Measurements from ENCODE around the gene STX11. TPM values are rescaled to one million over a fixed set of nuclear protein-coding genes. Genes with fewer than 3 reads are reported as not detected.

STX11 gene
- total and polyA plus RNA-seq, 2 of the 13 experiments (the other 11 are each of a cell fraction or from before 2014, with no cell fraction given) = 0.03 TPM; not detected in 1

DNA sequence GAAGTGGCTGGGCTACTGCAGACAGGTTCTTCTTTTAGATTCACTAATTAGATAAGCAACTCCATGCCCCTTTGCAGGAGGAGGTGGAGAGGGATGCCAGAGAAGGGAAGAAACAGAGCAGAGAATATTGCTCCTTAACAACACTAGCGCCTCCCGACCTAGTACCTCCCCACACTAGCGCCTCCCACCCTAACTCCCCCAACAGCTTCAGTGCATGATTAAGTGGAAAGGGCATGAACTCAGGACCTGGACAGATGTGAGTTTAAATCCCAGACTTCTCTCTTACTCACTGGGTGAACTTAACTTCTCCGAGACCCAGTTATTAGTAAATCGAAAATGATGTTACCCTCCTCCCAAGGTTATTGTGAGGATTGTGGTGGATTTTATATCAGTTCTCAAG, 25.7 kb downstream of the STX11 start:
- CTCF ChIA-PET (ENCODE audit: low intra/inter-chr PET ratio, low total read pairs) = no interaction called here
- no peak overlapping the region for H3K4me3 ChIP-seq (replicated peaks in 1 of 3; ENCODE audit: insufficient read depth in 1 of 3, low read depth in 2 of 3, low read length in 3 of 3)
- in situ Hi-C loops (cut with HindIII; ENCODE audit: extremely low pct_ligation_motif_present, low pct_unique_long_range_greater_than_20kb) (no loop called here), intact Hi-C loops (cut with micrococcal nuclease; ENCODE audit: unreplicated experiment) (no loop called here)
- DNase-seq (ENCODE audit: low spot score) (no peak), FAIRE-seq (no peak), ATAC-seq (no peak)
- H4K20me1 ChIP-seq (ENCODE audit: insufficient read depth, low read length) = no peaks in the 10 kb centered on the region
- TF ChIP-seq, protein P1, sequence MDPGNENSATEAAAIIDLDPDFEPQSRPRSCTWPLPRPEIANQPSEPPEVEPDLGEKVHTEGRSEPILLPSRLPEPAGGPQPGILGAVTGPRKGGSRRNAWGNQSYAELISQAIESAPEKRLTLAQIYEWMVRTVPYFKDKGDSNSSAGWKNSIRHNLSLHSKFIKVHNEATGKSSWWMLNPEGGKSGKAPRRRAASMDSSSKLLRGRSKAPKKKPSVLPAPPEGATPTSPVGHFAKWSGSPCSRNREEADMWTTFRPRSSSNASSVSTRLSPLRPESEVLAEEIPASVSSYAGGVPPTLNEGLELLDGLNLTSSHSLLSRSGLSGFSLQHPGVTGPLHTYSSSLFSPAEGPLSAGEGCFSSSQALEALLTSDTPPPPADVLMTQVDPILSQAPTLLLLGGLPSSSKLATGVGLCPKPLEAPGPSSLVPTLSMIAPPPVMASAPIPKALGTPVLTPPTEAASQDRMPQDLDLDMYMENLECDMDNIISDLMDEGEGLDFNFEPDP (CRISPR knock-in tag; conservative IDR thresholded peaks at IDR 0.05) = no peak
- TF ChIP-seq ZKSCAN5 (CRISPR knock-in tag; IDR thresholded peaks at IDR 0.05) (no peak), ATF1 (CRISPR knock-in tag; IDR thresholded peaks at IDR 0.05) (no peak), ZNF660 (CRISPR knock-in tag; IDR thresholded peaks at IDR 0.05; ENCODE audit: borderline replicate concordance, low read depth) (no peak), ZBTB3 (CRISPR knock-in tag; IDR thresholded peaks at IDR 0.05; ENCODE audit: borderline replicate concordance, low read depth) (no peak), ZNF274 (CRISPR knock-in tag; IDR thresholded peaks at IDR 0.05) (no peak), GABPA (IDR thresholded peaks at IDR 0.05; ENCODE audit: low read depth, low read length) (no peak), GABPA (CRISPR knock-in tag; IDR thresholded peaks at IDR 0.05; ENCODE audit: low read depth) (no peak)
- TF ChIP-seq, protein P2, sequence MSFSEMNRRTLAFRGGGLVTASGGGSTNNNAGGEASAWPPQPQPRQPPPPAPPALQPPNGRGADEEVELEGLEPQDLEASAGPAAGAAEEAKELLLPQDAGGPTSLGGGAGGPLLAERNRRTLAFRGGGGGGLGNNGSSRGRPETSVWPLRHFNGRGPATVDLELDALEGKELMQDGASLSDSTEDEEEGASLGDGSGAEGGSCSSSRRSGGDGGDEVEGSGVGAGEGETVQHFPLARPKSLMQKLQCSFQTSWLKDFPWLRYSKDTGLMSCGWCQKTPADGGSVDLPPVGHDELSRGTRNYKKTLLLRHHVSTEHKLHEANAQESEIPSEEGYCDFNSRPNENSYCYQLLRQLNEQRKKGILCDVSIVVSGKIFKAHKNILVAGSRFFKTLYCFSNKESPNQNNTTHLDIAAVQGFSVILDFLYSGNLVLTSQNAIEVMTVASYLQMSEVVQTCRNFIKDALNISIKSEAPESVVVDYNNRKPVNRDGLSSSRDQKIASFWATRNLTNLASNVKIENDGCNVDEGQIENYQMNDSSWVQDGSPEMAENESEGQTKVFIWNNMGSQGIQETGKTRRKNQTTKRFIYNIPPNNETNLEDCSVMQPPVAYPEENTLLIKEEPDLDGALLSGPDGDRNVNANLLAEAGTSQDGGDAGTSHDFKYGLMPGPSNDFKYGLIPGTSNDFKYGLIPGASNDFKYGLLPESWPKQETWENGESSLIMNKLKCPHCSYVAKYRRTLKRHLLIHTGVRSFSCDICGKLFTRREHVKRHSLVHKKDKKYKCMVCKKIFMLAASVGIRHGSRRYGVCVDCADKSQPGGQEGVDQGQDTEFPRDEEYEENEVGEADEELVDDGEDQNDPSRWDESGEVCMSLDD (CRISPR knock-in tag; IDR thresholded peaks at IDR 0.05; ENCODE audit: borderline replicate concordance) = no peak
- TF ChIP-seq, protein P3, sequence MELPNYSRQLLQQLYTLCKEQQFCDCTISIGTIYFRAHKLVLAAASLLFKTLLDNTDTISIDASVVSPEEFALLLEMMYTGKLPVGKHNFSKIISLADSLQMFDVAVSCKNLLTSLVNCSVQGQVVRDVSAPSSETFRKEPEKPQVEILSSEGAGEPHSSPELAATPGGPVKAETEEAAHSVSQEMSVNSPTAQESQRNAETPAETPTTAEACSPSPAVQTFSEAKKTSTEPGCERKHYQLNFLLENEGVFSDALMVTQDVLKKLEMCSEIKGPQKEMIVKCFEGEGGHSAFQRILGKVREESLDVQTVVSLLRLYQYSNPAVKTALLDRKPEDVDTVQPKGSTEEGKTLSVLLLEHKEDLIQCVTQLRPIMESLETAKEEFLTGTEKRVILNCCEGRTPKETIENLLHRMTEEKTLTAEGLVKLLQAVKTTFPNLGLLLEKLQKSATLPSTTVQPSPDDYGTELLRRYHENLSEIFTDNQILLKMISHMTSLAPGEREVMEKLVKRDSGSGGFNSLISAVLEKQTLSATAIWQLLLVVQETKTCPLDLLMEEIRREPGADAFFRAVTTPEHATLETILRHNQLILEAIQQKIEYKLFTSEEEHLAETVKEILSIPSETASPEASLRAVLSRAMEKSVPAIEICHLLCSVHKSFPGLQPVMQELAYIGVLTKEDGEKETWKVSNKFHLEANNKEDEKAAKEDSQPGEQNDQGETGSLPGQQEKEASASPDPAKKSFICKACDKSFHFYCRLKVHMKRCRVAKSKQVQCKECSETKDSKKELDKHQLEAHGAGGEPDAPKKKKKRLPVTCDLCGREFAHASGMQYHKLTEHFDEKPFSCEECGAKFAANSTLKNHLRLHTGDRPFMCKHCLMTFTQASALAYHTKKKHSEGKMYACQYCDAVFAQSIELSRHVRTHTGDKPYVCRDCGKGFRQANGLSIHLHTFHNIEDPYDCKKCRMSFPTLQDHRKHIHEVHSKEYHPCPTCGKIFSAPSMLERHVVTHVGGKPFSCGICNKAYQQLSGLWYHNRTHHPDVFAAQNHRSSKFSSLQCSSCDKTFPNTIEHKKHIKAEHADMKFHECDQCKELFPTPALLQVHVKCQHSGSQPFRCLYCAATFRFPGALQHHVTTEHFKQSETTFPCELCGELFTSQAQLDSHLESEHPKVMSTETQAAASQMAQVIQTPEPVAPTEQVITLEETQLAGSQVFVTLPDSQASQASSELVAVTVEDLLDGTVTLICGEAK (IDR thresholded peaks at IDR 0.05) = no peak
- TF ChIP-seq, protein P3 (CRISPR knock-in tag; IDR thresholded peaks at IDR 0.05) = no peak
- H3K79me2 ChIP-seq (ENCODE audit: insufficient read depth, low read length) = no peaks in the 10 kb centered on the region
- 45% methylated on average over 5 of the region's 5 CpGs for WGBS (ENCODE audit: low lambda C conversion rate)
- no peak overlapping the region for H3K27ac ChIP-seq (ENCODE audit: extremely low read length, insufficient read depth, low read length)
- no peak overlapping the region for H3K9ac ChIP-seq (ENCODE audit: insufficient read depth, low read depth, low read length)
- H3K27me3 ChIP-seq (ENCODE audit: control insufficient read depth in 1 of 2, insufficient read depth in 2 of 2, low read length in 2 of 2) = peaks cover 1 to 11% of the 10 kb centered on the region in 2 experiments; a peak in 2 of 5 replicates
- no peaks in the 10 kb centered on the region for H3K9me3 ChIP-seq (ENCODE audit: low read length)
- no peak overlapping the region for H3K4me2 ChIP-seq (ENCODE audit: low read depth, low read length)
- no peaks in the 10 kb centered on the region for H3K36me3 ChIP-seq (replicated peaks in 1 of 2; ENCODE audit: control insufficient read depth in 1 of 2, insufficient read depth in 2 of 2, low read length in 2 of 2)
- H3K4me1 ChIP-seq (ENCODE audit: insufficient read depth, low read length) = no peaks in the 10 kb centered on the region
- H2AFZ ChIP-seq (ENCODE audit: low read length) = no peak overlapping the region
- POLR2A ChIA-PET = no interaction called here
- no TSS peak for BruUV-seq (replicated peaks)

Measured in HepG2 (cell line).